Neural cell (in vitro differentiated cells): Measurements from ENCODE around the gene MYBPC1. TPM values are rescaled to one million over a fixed set of nuclear protein-coding genes. Genes with fewer than 3 reads are reported as not detected.

Experiments
- H2AFZ ChIP-seq: fragments of 200-600, 300-800 bp; sonication (generic), shearing (Covaris generic); 2 replicates; pipeline ENCODE4 v1.6.0; 2014; ENCODE audit warnings: low read depth, mild to moderate bottlenecking, antibody characterized with exemption, low read length, moderate library complexity
- H3F3A ChIP-seq: fragments of 200-600 bp; shearing (Covaris generic); 2 replicates; pipeline ENCODE4 v1.6.1; 2016; ENCODE audit warnings: mild to moderate bottlenecking, moderate library complexity, mixed read lengths, antibody characterized with exemption, low read length; ENCODE audit not compliant: insufficient read depth, poor library complexity, severe bottlenecking
- H3K27ac ChIP-seq: fragments of 200-600, 300-800 bp; sonication (generic), shearing (Covaris generic); 2 replicates; pipeline ENCODE4 v1.5.1; 2014; ENCODE audit warnings: mild to moderate bottlenecking, low read length, moderate library complexity
- H3K27me3 ChIP-seq: fragments of 300-800, 200-600 bp; sonication (generic), shearing (Covaris generic); 2 replicates; pipeline ENCODE4 v1.6.0; 2014; ENCODE audit warnings: mild to moderate bottlenecking, low read depth, low read length, moderate library complexity; ENCODE audit not compliant: insufficient read depth
- H3K36me3 ChIP-seq: fragments of 300-800, 200-600 bp; sonication (generic), shearing (Covaris generic); 2 replicates; pipeline ENCODE4 v1.5.1; 2014; ENCODE audit warnings: mild to moderate bottlenecking, antibody characterized with exemption, low read length, moderate library complexity; ENCODE audit not compliant: insufficient read depth
- H3K4me2 ChIP-seq: fragments of 300-800, 200-600 bp; sonication (generic), shearing (Covaris generic); 2 replicates; pipeline ENCODE4 v1.6.0; 2014; ENCODE audit warnings: mild to moderate bottlenecking, low read length
- H3K4me3 ChIP-seq: fragments of 300-800, 200-600 bp; sonication (generic), shearing (Covaris generic); 2 replicates; pipeline ENCODE4 v1.5.1; 2014; ENCODE audit warnings: mild to moderate bottlenecking, low read length, moderate library complexity
- H3K79me2 ChIP-seq: fragments of 200-600 bp; shearing (Covaris generic); replicated peaks from 2 replicates; pipeline ENCODE4 v1.6.0; 2014; ENCODE audit warnings: mild to moderate bottlenecking, low read length, moderate library complexity; ENCODE audit not compliant: insufficient read depth
- H3K9ac ChIP-seq: fragments of 300-800, 200-600 bp; sonication (generic), shearing (Covaris generic); 2 replicates; pipeline ENCODE4 v1.6.1; 2016; ENCODE audit warnings: mild to moderate bottlenecking, low read length, mixed read lengths
- H3K9me2 ChIP-seq: fragments of 200-600 bp; shearing (Covaris generic); 2 replicates; pipeline ENCODE4 v1.6.1; 2016; ENCODE audit warnings: mild to moderate bottlenecking, low read length, mixed read lengths; ENCODE audit not compliant: insufficient read depth
- H3K9me3 ChIP-seq: fragments of 200-600, 300-800 bp; sonication (generic), shearing (Covaris generic); 2 replicates; pipeline ENCODE4 v1.6.1; 2016; ENCODE audit warnings: mild to moderate bottlenecking, mixed run types, low read length, moderate library complexity, mixed read lengths
- H4K20me1 ChIP-seq: fragments of 200-600 bp; shearing (Covaris generic); 2 replicates; pipeline ENCODE4 v1.6.1; 2016; ENCODE audit warnings: mild to moderate bottlenecking, mixed run types; ENCODE audit not compliant: insufficient read depth
- CTCF ChIP-seq: fragments of 450-650 bp; IDR thresholded peaks from 2 replicates; pipeline ENCODE4 v1.5.1; 2014; ENCODE audit warnings: antibody characterized with exemption, mild to moderate bottlenecking, moderate library complexity; ENCODE audit not compliant: poor library complexity, severe bottlenecking
- EP300 ChIP-seq: fragments of 450-650 bp; conservative IDR thresholded peaks from 2 replicates; pipeline ENCODE4 v1.6.1; 2014; ENCODE audit warnings: antibody characterized with exemption, mild to moderate bottlenecking, moderate library complexity; ENCODE audit not compliant: poor library complexity, severe bottlenecking
- EZH2 ChIP-seq: fragments of 200-600, 300-800 bp; shearing (Covaris generic), sonication (generic); IDR thresholded peaks from 2 replicates; pipeline ENCODE4 v1.6.1; 2014; ENCODE audit warnings: antibody characterized with exemption, low read length, borderline replicate concordance, mild to moderate bottlenecking; ENCODE audit not compliant: insufficient read depth, poor library complexity, severe bottlenecking
- MXI1 ChIP-seq: fragments of 450-650 bp; conservative IDR thresholded peaks from 2 replicates; pipeline ENCODE4 v1.6.1; 2014; ENCODE audit warnings: antibody characterized with exemption, mild to moderate bottlenecking; ENCODE audit not compliant: poor library complexity, severe bottlenecking
- POLR2AphosphoS5 ChIP-seq: IDR thresholded peaks from 2 replicates; pipeline ENCODE4 v1.6.1; 2012
- RAD21 ChIP-seq: fragments of 450-650 bp; conservative IDR thresholded peaks from 2 replicates; pipeline ENCODE4 v1.6.1; 2014; ENCODE audit warnings: antibody characterized with exemption, mild to moderate bottlenecking, moderate library complexity
- REST ChIP-seq: IDR thresholded peaks from 2 replicates; pipeline ENCODE4 v1.6.1; 2012; ENCODE audit warnings: borderline replicate concordance
- SMC3 ChIP-seq: fragments of 450-650 bp; conservative IDR thresholded peaks from 2 replicates; pipeline ENCODE4 v1.6.1; 2014; ENCODE audit warnings: antibody characterized with exemption, mild to moderate bottlenecking, moderate library complexity; ENCODE audit not compliant: poor library complexity
- TAF1 ChIP-seq: IDR thresholded peaks from 2 replicates; pipeline ENCODE4 v1.6.1; 2012; ENCODE audit warnings: low read depth
- polyA plus RNA-seq: library from polyadenylated mRNA; depleted of rRNA; stranded (reverse); fragments of >200 nt; gene quantifications from 2 replicates; pipeline ENCODE4 v1.2.3, GENCODE V29; 2014

The MYBPC1 gene
- polyA plus RNA-seq, 1 donor from 2014 or later, result not detected

- H3K4me2 ChIP-seq, result no peak overlapping the region
- no peaks in the 10 kb centered on the region for H3K9me3 ChIP-seq
- H3K27ac ChIP-seq, result no peak overlapping the region
- no peaks in the 10 kb centered on the region for H4K20me1 ChIP-seq
- H3K27me3 ChIP-seq, result no peaks in the 10 kb centered on the region
- H3K9me2 ChIP-seq, result no peaks in the 10 kb centered on the region
- TF ChIP-seq SMC3 (no peak), EP300 (no peak), RAD21 (no peak), EZH2 (no peak), REST (no peak), POLR2AphosphoS5 (no peak), MXI1 (no peak), CTCF (no peak), TAF1 (no peak)
- no peaks in the 10 kb centered on the region for H3K79me2 ChIP-seq
- no peaks in the 10 kb centered on the region for H3K36me3 ChIP-seq
- H3K9ac ChIP-seq, result no peak overlapping the region
- no peaks in the 10 kb centered on the region for H3F3A ChIP-seq
- H2AFZ ChIP-seq, result no peak overlapping the region
- no peak overlapping the region for H3K4me3 ChIP-seq
These were observed 23.7 kb upstream of the MYBPC1 start for GRCh38 chr12:101571105-101571504.

- TF ChIP-seq MXI1 (no peak), REST (no peak), RAD21 (no peak), CTCF (no peak), EP300 (no peak), EZH2 (no peak), TAF1 (no peak), POLR2AphosphoS5 (no peak), SMC3 (no peak)
- no peak overlapping the region for H2AFZ ChIP-seq
These were observed 21.0 kb upstream of the MYBPC1 start for GRCh38 chr12:101573743-101574142.

More at GRCh38 chr12:101573743-101574142, 21.0 kb upstream of the MYBPC1 start:
- H3K79me2 ChIP-seq, result no peaks in the 10 kb centered on the region
- no peak overlapping the region for H3K4me2 ChIP-seq
- H3K27ac ChIP-seq, result no peak overlapping the region
- H3K9me3 ChIP-seq, result no peaks in the 10 kb centered on the region
- no peaks in the 10 kb centered on the region for H3K27me3 ChIP-seq
- H3K9me2 ChIP-seq, result no peaks in the 10 kb centered on the region
- no peaks in the 10 kb centered on the region for H4K20me1 ChIP-seq
- no peaks in the 10 kb centered on the region for H3K36me3 ChIP-seq
- H3F3A ChIP-seq, result no peaks in the 10 kb centered on the region
- no peak overlapping the region for H3K4me3 ChIP-seq
- H3K9ac ChIP-seq, result no peak overlapping the region
